ENCODE data around the gene SLC38A8.

Gene SLC38A8

DNA sequence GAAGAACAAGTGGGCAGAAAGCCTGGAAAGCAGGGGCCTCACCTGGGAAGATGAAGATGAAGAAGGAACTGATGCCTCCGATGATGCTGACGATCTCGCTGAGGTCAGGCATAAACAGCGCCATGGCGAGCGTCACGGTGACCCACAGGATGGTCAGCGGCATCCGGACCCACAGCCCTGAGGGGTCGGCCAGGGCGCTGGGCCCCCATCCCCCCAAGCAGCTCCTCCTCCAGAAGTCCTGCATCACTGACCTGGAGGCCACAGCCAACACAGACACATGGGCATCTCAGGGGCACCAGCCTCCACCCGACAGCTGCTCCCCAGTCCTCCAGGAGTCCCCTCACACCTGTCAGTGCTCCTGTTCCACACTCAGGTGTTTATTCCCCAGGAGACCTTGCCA, 26.1 kb downstream of the SLC38A8 start:
- DNase-seq (ENCODE audit: low read depth in 2 of 2): no peak
- TF ChIP-seq CTCF (IDR thresholded peaks at IDR 0.05; ENCODE audit: low read depth, low read length): no peak
- H3K4me3 ChIP-seq (replicated peaks in 1 of 2; ENCODE audit: low read depth in 2 of 2, low read length in 2 of 2): no peak overlapping the region

DNA sequence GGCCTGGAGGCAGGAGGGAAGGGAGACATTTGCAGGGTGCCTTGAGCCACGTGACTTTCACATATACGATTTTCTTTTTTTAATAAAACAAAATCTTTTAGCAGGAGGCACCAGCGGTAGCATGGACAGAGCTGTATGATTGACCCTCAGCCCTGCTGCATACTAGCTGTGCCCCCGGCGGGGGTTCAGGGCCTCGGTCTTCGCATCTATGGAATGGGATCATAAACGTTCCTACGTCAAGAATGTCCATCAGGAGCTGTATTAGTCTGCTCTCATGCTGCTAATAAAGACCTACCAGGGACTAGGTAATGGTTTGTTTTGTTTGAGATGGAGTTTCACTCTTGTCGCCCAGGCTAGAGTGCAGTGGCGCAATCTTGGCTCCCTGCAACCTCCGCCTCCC, 27.2 kb downstream of the SLC38A8 start:
- no peak for TF ChIP-seq CTCF (IDR thresholded peaks at IDR 0.05; ENCODE audit: low read depth, low read length)
- H3K4me3 ChIP-seq (replicated peaks in 1 of 2; ENCODE audit: low read depth in 2 of 2, low read length in 2 of 2): no peak overlapping the region
- no peak for DNase-seq (ENCODE audit: low read depth in 2 of 2)

GRCh38 chr16:84014570-84015327, 27.8 kb downstream of the SLC38A8 start:
- no peak overlapping the region for H3K4me3 ChIP-seq (replicated peaks in 1 of 2; ENCODE audit: low read depth in 2 of 2, low read length in 2 of 2)
- TF ChIP-seq CTCF (IDR thresholded peaks at IDR 0.05; ENCODE audit: low read depth, low read length): no peak

GRCh38 chr16:84013787-84014569, 28.6 kb downstream of the SLC38A8 start:
- no peak overlapping the region for H3K4me3 ChIP-seq (replicated peaks in 1 of 2; ENCODE audit: low read depth in 2 of 2, low read length in 2 of 2)
- peak; percentile 37 to 61 for DNase-seq (ENCODE audit: low read depth in 2 of 2)
- TF ChIP-seq CTCF (IDR thresholded peaks at IDR 0.05; ENCODE audit: low read depth, low read length): no peak

More at GRCh38 chr16:84014570-84015327, 27.8 kb downstream of the SLC38A8 start:
- DNase-seq (ENCODE audit: low read depth in 2 of 2): no peak

DNA sequence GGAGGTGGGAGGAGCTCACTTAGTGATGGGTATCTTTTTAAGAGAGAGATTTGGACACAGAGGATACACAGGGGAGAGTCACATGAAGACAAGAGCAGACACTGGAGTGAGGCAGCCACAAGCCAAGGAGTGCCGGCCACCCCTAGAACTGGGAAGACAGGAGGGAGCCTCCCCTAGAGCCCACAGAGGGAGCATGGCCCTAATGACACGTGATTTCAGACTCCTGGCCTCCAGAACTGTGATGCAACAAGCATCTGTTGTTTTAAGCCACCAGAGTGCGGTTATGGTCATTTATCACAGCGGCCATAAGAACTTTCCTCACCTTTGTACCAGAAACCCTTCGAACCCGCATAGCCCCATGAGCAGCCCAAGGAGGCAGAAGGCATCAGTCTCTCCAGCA, 33.3 kb downstream of the SLC38A8 start:
- no peak for TF ChIP-seq CTCF (IDR thresholded peaks at IDR 0.05; ENCODE audit: low read depth, low read length)

GRCh38 chr16:84007965-84008364, 34.6 kb downstream of the SLC38A8 start:
- H3K4me3 ChIP-seq (replicated peaks in 1 of 2; ENCODE audit: low read depth in 2 of 2, low read length in 2 of 2): no peak overlapping the region
- DNase-seq (ENCODE audit: low read depth in 2 of 2): no peak
- TF ChIP-seq CTCF (IDR thresholded peaks at IDR 0.05; ENCODE audit: low read depth, low read length): no peak

More for the DNA sequence above, 33.3 kb downstream of the SLC38A8 start:
- H3K4me3 ChIP-seq (replicated peaks in 1 of 2; ENCODE audit: low read depth in 2 of 2, low read length in 2 of 2): no peak overlapping the region
- DNase-seq (ENCODE audit: low read depth in 2 of 2): no peak
